Measurements from ENCODE around the gene BEAN1.

The BEAN1 gene

DNA sequence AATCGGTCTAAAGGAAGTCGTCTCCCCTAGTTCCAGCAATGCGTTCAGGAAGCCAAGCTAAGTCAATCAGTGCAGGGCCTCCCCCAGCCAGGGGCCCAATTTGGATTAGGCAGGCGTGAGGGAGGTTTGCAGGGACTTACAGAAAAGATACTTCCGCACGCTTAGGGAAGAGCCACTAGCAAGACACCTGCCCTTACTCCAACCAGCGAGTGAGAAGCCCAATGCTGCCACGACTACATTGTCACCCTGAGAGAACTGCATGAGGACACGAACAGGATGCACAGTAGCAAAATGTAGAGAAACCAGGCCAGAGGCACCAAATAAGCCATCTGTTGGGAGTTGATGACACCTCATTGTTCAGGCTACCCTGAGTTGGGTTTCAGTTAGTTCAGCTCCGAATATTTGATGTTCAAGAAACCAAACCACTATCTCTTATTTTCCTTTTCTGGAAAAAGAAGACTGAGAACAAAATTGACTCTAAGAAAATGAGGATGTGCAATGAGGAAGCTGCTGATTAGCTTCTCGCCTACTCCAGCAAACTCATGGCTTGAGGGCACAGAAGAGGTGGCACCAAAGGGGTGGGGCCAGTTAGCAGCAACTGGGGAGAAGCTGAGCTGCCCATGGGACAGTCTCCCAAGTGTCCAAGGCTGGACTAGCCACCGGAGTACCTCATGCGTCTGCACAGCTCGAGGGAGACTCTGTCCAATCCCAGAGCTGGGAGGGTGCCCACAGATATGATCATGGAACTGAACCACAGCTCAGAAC, 93.5 kb downstream of the BEAN1 start (continued):
- TF ChIP-seq, protein P1, sequence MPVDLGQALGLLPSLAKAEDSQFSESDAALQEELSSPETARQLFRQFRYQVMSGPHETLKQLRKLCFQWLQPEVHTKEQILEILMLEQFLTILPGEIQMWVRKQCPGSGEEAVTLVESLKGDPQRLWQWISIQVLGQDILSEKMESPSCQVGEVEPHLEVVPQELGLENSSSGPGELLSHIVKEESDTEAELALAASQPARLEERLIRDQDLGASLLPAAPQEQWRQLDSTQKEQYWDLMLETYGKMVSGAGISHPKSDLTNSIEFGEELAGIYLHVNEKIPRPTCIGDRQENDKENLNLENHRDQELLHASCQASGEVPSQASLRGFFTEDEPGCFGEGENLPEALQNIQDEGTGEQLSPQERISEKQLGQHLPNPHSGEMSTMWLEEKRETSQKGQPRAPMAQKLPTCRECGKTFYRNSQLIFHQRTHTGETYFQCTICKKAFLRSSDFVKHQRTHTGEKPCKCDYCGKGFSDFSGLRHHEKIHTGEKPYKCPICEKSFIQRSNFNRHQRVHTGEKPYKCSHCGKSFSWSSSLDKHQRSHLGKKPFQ (tag by site-specific recombination; IDR thresholded peaks at IDR 0.05), result no peak
- TF ChIP-seq, protein P2, sequence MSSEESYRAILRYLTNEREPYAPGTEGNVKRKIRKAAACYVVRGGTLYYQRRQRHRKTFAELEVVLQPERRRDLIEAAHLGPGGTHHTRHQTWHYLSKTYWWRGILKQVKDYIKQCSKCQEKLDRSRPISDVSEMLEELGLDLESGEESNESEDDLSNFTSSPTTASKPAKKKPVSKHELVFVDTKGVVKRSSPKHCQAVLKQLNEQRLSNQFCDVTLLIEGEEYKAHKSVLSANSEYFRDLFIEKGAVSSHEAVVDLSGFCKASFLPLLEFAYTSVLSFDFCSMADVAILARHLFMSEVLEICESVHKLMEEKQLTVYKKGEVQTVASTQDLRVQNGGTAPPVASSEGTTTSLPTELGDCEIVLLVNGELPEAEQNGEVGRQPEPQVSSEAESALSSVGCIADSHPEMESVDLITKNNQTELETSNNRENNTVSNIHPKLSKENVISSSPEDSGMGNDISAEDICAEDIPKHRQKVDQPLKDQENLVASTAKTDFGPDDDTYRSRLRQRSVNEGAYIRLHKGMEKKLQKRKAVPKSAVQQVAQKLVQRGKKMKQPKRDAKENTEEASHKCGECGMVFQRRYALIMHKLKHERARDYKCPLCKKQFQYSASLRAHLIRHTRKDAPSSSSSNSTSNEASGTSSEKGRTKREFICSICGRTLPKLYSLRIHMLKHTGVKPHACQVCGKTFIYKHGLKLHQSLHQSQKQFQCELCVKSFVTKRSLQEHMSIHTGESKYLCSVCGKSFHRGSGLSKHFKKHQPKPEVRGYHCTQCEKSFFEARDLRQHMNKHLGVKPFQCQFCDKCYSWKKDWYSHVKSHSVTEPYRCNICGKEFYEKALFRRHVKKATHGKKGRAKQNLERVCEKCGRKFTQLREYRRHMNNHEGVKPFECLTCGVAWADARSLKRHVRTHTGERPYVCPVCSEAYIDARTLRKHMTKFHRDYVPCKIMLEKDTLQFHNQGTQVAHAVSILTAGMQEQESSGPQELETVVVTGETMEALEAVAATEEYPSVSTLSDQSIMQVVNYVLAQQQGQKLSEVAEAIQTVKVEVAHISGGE (tag by site-specific recombination; conservative IDR thresholded peaks at IDR 0.05; ENCODE audit: low read depth), result no peak
- TF ChIP-seq, protein P3, sequence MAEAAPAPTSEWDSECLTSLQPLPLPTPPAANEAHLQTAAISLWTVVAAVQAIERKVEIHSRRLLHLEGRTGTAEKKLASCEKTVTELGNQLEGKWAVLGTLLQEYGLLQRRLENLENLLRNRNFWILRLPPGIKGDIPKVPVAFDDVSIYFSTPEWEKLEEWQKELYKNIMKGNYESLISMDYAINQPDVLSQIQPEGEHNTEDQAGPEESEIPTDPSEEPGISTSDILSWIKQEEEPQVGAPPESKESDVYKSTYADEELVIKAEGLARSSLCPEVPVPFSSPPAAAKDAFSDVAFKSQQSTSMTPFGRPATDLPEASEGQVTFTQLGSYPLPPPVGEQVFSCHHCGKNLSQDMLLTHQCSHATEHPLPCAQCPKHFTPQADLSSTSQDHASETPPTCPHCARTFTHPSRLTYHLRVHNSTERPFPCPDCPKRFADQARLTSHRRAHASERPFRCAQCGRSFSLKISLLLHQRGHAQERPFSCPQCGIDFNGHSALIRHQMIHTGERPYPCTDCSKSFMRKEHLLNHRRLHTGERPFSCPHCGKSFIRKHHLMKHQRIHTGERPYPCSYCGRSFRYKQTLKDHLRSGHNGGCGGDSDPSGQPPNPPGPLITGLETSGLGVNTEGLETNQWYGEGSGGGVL (tag by site-specific recombination; IDR thresholded peaks at IDR 0.05), result no peak
- TF ChIP-seq ZNF239 (tag by site-specific recombination; IDR thresholded peaks at IDR 0.05), result no peak
- no peak for TF ChIP-seq ZNF341 (tag by site-specific recombination; IDR thresholded peaks at IDR 0.05; ENCODE audit: low read depth)

DNA sequence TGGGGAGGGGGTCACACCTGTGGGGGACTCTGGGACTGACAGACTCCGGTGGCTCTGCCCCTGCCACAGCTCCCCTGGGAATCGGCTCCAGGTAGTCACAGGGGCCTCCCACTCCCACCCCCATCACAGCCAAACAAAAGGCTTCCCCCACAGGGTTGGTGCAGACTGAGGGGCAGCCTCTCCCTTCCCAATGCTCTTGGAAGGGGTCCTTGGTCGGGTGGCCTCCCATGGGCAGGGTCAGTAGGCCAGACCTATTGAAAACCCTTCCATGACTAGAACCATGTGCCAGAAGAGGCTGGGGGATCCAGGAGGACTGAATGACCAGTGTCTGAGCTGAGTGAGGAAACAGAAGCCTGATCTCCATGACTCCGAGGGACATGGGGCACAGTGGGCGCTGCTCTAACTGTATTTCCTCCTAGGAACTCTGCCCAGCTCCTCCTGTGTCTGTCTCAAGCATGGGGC, 94.2 kb downstream of the BEAN1 start:
- Histone ChIP-seq H3K36me3 (ENCODE audit: control insufficient read depth in 2 of 2, insufficient read depth in 1 of 2, low read length in 2 of 2) (peaks cover 0 to 16% of the 10 kb centered on the region in 2 experiments; a peak in 2 of 3 replicates), H3K4me3 (ENCODE audit: low read depth, low read length) (no peak overlapping the region), H3K27ac (ENCODE audit: extremely low read depth, low read depth, low read length) (no peak overlapping the region), H3K9me3 (ENCODE audit: control insufficient read depth, insufficient read depth, low read depth, low read length) (no peaks in the 10 kb centered on the region), H3K4me1 (ENCODE audit: control insufficient read depth, insufficient read depth, low read length) (peaks cover 10% of the 10 kb centered on the region; the same call in 1 of the 2 replicates)
- TF ChIP-seq, protein P4, sequence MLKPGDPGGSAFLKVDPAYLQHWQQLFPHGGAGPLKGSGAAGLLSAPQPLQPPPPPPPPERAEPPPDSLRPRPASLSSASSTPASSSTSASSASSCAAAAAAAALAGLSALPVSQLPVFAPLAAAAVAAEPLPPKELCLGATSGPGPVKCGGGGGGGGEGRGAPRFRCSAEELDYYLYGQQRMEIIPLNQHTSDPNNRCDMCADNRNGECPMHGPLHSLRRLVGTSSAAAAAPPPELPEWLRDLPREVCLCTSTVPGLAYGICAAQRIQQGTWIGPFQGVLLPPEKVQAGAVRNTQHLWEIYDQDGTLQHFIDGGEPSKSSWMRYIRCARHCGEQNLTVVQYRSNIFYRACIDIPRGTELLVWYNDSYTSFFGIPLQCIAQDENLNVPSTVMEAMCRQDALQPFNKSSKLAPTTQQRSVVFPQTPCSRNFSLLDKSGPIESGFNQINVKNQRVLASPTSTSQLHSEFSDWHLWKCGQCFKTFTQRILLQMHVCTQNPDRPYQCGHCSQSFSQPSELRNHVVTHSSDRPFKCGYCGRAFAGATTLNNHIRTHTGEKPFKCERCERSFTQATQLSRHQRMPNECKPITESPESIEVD (tag by site-specific recombination; IDR thresholded peaks at IDR 0.05), result no peak
- no peak for TF ChIP-seq ZNF629 (tag by site-specific recombination; IDR thresholded peaks at IDR 0.05)
- TF ChIP-seq EGR2 (tag by site-specific recombination; IDR thresholded peaks at IDR 0.05; ENCODE audit: low read depth), result no peak
- TF ChIP-seq, protein P5, sequence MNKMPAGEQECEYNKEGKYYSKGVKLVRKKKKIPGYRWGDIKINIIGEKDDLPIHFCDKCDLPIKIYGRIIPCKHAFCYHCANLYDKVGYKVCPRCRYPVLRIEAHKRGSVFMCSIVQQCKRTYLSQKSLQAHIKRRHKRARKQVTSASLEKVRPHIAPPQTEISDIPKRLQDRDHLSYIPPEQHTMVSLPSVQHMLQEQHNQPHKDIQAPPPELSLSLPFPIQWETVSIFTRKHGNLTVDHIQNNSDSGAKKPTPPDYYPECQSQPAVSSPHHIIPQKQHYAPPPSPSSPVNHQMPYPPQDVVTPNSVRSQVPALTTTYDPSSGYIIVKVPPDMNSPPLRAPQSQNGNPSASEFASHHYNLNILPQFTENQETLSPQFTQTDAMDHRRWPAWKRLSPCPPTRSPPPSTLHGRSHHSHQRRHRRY (tag by site-specific recombination; IDR thresholded peaks at IDR 0.05), result no peak
- no peak for TF ChIP-seq ZNF37A (tag by site-specific recombination; IDR thresholded peaks at IDR 0.05)
- no peak for TF ChIP-seq ZSCAN16 (tag by site-specific recombination; IDR thresholded peaks at IDR 0.05)
- no peak for TF ChIP-seq ZNF202 (tag by site-specific recombination; IDR thresholded peaks at IDR 0.05; ENCODE audit: borderline replicate concordance)
- TF ChIP-seq ZNF174 (tag by site-specific recombination; IDR thresholded peaks at IDR 0.05), result no peak
- TF ChIP-seq, protein P6, sequence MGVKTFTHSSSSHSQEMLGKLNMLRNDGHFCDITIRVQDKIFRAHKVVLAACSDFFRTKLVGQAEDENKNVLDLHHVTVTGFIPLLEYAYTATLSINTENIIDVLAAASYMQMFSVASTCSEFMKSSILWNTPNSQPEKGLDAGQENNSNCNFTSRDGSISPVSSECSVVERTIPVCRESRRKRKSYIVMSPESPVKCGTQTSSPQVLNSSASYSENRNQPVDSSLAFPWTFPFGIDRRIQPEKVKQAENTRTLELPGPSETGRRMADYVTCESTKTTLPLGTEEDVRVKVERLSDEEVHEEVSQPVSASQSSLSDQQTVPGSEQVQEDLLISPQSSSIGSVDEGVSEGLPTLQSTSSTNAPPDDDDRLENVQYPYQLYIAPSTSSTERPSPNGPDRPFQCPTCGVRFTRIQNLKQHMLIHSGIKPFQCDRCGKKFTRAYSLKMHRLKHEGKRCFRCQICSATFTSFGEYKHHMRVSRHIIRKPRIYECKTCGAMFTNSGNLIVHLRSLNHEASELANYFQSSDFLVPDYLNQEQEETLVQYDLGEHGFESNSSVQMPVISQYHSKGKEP (tag by site-specific recombination; IDR thresholded peaks at IDR 0.05), result no peak
- POLR2A ChIA-PET, result no interaction called here
- CTCF ChIA-PET, result interaction anchor here (0.9 kb wide), 1 partner anchor 176 kb away, joined by 5 read pairs; no protein-coding TSS in a partner anchor

All from HEK293 (cell line).